CD14-positive monocyte (primary cell): ENCODE measurements around the gene WDR18. TPM values are rescaled to one million over a fixed set of nuclear protein-coding genes. Genes with fewer than 3 reads are reported as not detected.

Source experiments
- DNase-seq, 3 donors: peaks; one replicate each; pipeline ENCODE4 v3.0.0-alpha.2; 2011 to 2022
- H2AFZ ChIP-seq: 2 replicates; pipeline ENCODE4 v1.6.0; 2012; ENCODE audit warnings: mild to moderate bottlenecking, low read depth, low read length, inconsistent platforms; ENCODE audit not compliant: insufficient read depth, poor library complexity, severe bottlenecking
- H3K27ac ChIP-seq, 2 donors: 1 replicate in 1 of 2; 2 replicates in 1 of 2; pipeline ENCODE4 v1.5.1; 2012 to 2013; ENCODE audit warnings: low read length in 2 of 2, control low read depth in 1 of 2, inconsistent platforms in 1 of 2, low read depth in 1 of 2, mild to moderate bottlenecking in 1 of 2
- H3K27me3 ChIP-seq, 2 donors: one replicate each; pipeline versions ENCODE4 v1.6.0 to v1.6.1; 2011 to 2013; ENCODE audit warnings: low read length in 2 of 2; ENCODE audit not compliant: control insufficient read depth in 2 of 2, insufficient read depth in 2 of 2
- H3K36me3 ChIP-seq, 2 donors: replicated peaks in 1 of 2; 1 replicate in 1 of 2; 2 replicates in 1 of 2; pipeline versions ENCODE4 v1.5.1 to v1.6.1; 2012 to 2013; ENCODE audit warnings: low read length in 2 of 2, control low read depth in 1 of 2, inconsistent platforms in 1 of 2, mild to moderate bottlenecking in 1 of 2; ENCODE audit not compliant: insufficient read depth in 2 of 2, control insufficient read depth in 1 of 2
- H3K4me1 ChIP-seq, 2 donors: 1 replicate in 1 of 2; 2 replicates in 1 of 2; pipeline versions ENCODE4 v1.5.1 to v1.6.1; 2012 to 2013; ENCODE audit warnings: low read length in 2 of 2, control low read depth in 1 of 2, inconsistent platforms in 1 of 2, mild to moderate bottlenecking in 1 of 2, moderate library complexity in 1 of 2; ENCODE audit not compliant: insufficient read depth in 2 of 2, control insufficient read depth in 1 of 2
- H3K4me2 ChIP-seq: replicated peaks from 2 replicates; pipeline ENCODE3; 2012; ENCODE audit warnings: low read length, moderate library complexity, mild to moderate bottlenecking; ENCODE audit not compliant: poor library complexity, severe bottlenecking; ENCODE audit errors: extremely low read depth
- H3K4me3 ChIP-seq, 3 experiments: fragments of 200-600 bp in 1 of 3; sonication (generic) in 1 of 3; replicated peaks in 1 of 3; 1 replicate in 2 of 3; 2 replicates in 1 of 3; pipeline ENCODE4 v1.5.1; 2011 to 2013; ENCODE audit warnings: low read length in 3 of 3, mild to moderate bottlenecking in 3 of 3, control low read depth in 2 of 3, low read depth in 2 of 3, inconsistent platforms in 1 of 3, moderate library complexity in 1 of 3
- H3K79me2 ChIP-seq: 2 replicates; pipeline ENCODE4 v1.6.0; 2012; ENCODE audit warnings: mild to moderate bottlenecking, control low read depth, inconsistent platforms, low read length, moderate library complexity; ENCODE audit not compliant: insufficient read depth
- H3K9ac ChIP-seq: 2 replicates; pipeline ENCODE4 v1.6.0; 2017; ENCODE audit warnings: low read length, mild to moderate bottlenecking; ENCODE audit not compliant: insufficient read depth, poor library complexity, severe bottlenecking
- H3K9me3 ChIP-seq, 2 donors: replicated peaks in 1 of 2; 1 replicate in 1 of 2; 2 replicates in 1 of 2; pipeline versions ENCODE4 v1.5.1 to v1.6.1; 2012 to 2013; ENCODE audit warnings: low read length in 2 of 2, control low read depth in 1 of 2; ENCODE audit not compliant: control insufficient read depth in 1 of 2, insufficient read depth in 1 of 2
- H4K20me1 ChIP-seq: 2 replicates; pipeline ENCODE4 v1.6.0; 2012; ENCODE audit warnings: mild to moderate bottlenecking, low read length, control low read depth, moderate library complexity; ENCODE audit not compliant: insufficient read depth
- H3K27ac Mint-ChIP-seq, 7 donors: one replicate each; pipeline ENCODE4 v1.8.0; 2020; ENCODE audit warnings: mild to moderate bottlenecking in 7 of 7, mixed read lengths in 7 of 7, moderate library complexity in 6 of 7, inconsistent platforms in 2 of 7
- H3K27me3 Mint-ChIP-seq, 3 donors: one replicate each; pipeline ENCODE4 v1.8.0; 2021 to 2022; ENCODE audit warnings: low read depth in 3 of 3, mild to moderate bottlenecking in 3 of 3, mixed read lengths in 3 of 3, moderate library complexity in 3 of 3, inconsistent platforms in 1 of 3
- H3K36me3 Mint-ChIP-seq, 2 donors: one replicate each; pipeline ENCODE4 v1.8.0; 2020; ENCODE audit warnings: mixed read lengths in 2 of 2, inconsistent platforms in 1 of 2, mild to moderate bottlenecking in 1 of 2
- H3K4me1 Mint-ChIP-seq: one replicate; pipeline ENCODE4 v1.8.0; 2020; ENCODE audit warnings: mild to moderate bottlenecking, mixed read lengths
- H3K4me3 Mint-ChIP-seq, 2 donors: one replicate each; pipeline ENCODE4 v1.8.0; 2020; ENCODE audit warnings: mild to moderate bottlenecking in 2 of 2, mixed read lengths in 2 of 2, moderate library complexity in 1 of 2
- H3K9me3 Mint-ChIP-seq, 7 donors: one replicate each; pipeline ENCODE4 v1.8.0; 2020 to 2022; ENCODE audit warnings: mixed read lengths in 7 of 7, mild to moderate bottlenecking in 6 of 7, moderate library complexity in 6 of 7, inconsistent platforms in 2 of 7
- CTCF ChIP-seq: fragments of 200-600 bp; IDR thresholded peaks from one replicate; pipeline ENCODE4 v1.8.0; 2022; ENCODE audit warnings: antibody characterized with exemption, mild to moderate bottlenecking
- WGBS: methylation state at CpG from one replicate; pipeline ENCODE4 v1.1.5; 2013; ENCODE audit warnings: missing lambda C conversion rate; ENCODE audit not compliant: insufficient coverage; 5-methylcytosine and 5-hydroxymethylcytosine counted together
- intact Hi-C, 2 donors: fragments of 100-400 bp; cut with micrococcal nuclease; formaldehyde crosslinking; loops; one replicate each; pipeline versions ENCODE4 v1.15.0 to v1.15.1; 2023
- polyA plus RNA-seq, 3 donors: library from polyadenylated mRNA; depleted of rRNA in 1 of 3; unstranded in 2 of 3; stranded (reverse) in 1 of 3; fragments of 300-500 nt in 2 of 3; fragments of >200 nt in 1 of 3; fragmentation: Illumina TruSeq in 2 of 3; gene quantifications; 1 replicate in 2 of 3; 2 replicates in 1 of 3; pipeline ENCODE4 v1.2.3, GENCODE V29; 2012 to 2021

Gene WDR18
- polyA plus RNA-seq, 3 donors: 21.3 to 52.7 (median 49.9) TPM

DNA sequence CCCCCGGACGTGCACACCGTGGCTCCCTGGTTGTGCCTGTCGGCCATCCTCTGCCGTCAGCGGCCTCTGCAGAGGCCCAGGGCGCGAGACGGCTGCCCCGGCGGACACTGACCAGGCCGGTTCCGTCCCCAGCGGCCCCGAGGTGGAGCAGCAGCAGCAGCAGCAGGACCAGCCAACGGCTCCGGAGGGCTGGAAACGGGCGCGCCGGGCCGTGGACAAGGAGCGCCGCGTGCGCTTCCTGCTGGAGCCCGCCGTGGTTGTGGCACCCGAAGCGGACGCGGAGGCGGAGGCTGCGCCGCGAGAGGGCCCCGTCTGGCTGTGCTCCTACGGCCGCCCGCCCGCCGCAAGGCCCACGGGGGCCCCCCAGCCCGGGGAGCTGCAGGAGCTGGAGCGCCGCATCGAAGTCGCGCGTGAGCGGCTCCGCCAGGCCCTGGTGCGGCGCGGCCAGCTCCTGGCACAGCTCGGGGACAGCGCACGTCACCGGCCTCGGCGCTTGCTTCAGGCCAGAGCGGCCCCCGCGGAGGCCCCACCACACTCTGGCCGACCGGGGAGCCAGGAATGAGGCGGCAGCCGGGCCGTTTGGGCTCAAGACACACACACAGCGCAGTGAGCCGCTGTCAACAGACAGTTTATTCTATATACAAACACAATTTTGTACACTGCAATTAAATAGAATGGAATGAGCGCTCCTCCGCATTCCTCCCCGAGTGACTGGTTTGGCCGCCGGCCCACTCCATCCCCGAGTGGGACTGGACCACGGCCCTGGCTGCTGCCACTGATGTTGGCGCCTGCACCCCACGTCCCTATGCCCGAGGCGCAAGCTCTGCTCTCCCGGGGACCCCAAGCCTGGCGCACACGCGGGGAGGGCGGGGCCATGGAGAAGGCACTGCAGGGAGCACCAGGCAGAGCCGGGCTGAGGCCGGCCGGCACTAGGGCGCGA lies 25.2 kb downstream of the WDR18 start:
- Histone ChIP-seq H3K4me3 (no peak overlapping the region), H3K4me2 (no peak overlapping the region), H3K27ac (no peak overlapping the region), H4K20me1 (peaks cover 61% of the 10 kb centered on the region), H3K9ac (no peak overlapping the region), H3K36me3 (peaks cover 36 to 48% of the 10 kb centered on the region in 2 donors), H3K4me1 (no peaks in the 10 kb centered on the region), H2AFZ (no peak overlapping the region), H3K27me3 (no peaks in the 10 kb centered on the region), H3K9me3 (no peaks in the 10 kb centered on the region), H3K79me2 (peaks cover 13% of the 10 kb centered on the region)
- Mint-ChIP-seq H3K27ac (no peak overlapping the region), H3K9me3 (peaks cover 0 to 3% (median 2%) of the 10 kb centered on the region in 7 donors), H3K4me3 (no peak overlapping the region), H3K27me3 (peaks cover 0 to 5% (median 2%) of the 10 kb centered on the region in 3 donors), H3K4me1 (no peaks in the 10 kb centered on the region), H3K36me3 (peaks cover 17 to 35% of the 10 kb centered on the region in 2 donors)
- WGBS: 80% methylated on average over 86 of the region's 92 CpGs
- no peak for TF ChIP-seq CTCF
- intact Hi-C loops: no loop called here
- no peak for DNase-seq

GRCh38 chr19:1009981-1010538 lies 25.9 kb downstream of the WDR18 start:
- no peak overlapping the region for H3K27ac ChIP-seq
- H3K9me3 ChIP-seq: no peaks in the 10 kb centered on the region
- no peaks in the 10 kb centered on the region for H3K27me3 ChIP-seq
- H3K36me3 ChIP-seq: peaks cover 41 to 56% of the 10 kb centered on the region in 2 donors
- H3K4me2 ChIP-seq: no peak overlapping the region
- TF ChIP-seq CTCF: no peak
- H3K4me3 ChIP-seq: no peak overlapping the region
- no peaks in the 10 kb centered on the region for H3K4me1 Mint-ChIP-seq
- no peak overlapping the region for H3K27ac Mint-ChIP-seq
- intact Hi-C loops: no loop called here
- H3K9ac ChIP-seq: no peak overlapping the region
- H3K9me3 Mint-ChIP-seq: peaks cover 0 to 3% (median under 1%) of the 10 kb centered on the region in 7 donors
- no peak for DNase-seq
- H3K4me1 ChIP-seq: no peaks in the 10 kb centered on the region
- H4K20me1 ChIP-seq: peaks cover 68% of the 10 kb centered on the region
- H3K79me2 ChIP-seq: peaks cover 20% of the 10 kb centered on the region
- no peak overlapping the region for H3K4me3 Mint-ChIP-seq
- no peak overlapping the region for H2AFZ ChIP-seq
- H3K36me3 Mint-ChIP-seq: peaks cover 17 to 36% of the 10 kb centered on the region in 2 donors
- 98% methylated on average over 20 of the region's 29 CpGs for WGBS
- H3K27me3 Mint-ChIP-seq: peaks cover 0 to 4% (median 2%) of the 10 kb centered on the region in 3 donors
